DMS 273 (cell line): Measurements from ENCODE around the gene ADCYAP1.

Experiments used
- DNase-seq: peaks from one replicate; lab custom pipeline; 2025; ENCODE audit not compliant: unreplicated experiment; lab: John Stamatoyannopoulos, UW

ADCYAP1 gene

GRCh38 chr18:959854-960253 is 55.2 kb downstream of the ADCYAP1 start:
- DNase-seq, result no peak
